WTC11 (cell line): ENCODE data around the gene MARCHF10. TPM values are rescaled to one million over a fixed set of nuclear protein-coding genes. Genes with fewer than 3 reads are reported as not detected.

Source experiments
- ATAC-seq: fragments of 200-7000 bp; cut with Tn5 transposase; 2 replicates; pipeline ENCODE4 v1.10.0; 2021; ENCODE audit warnings: mild to moderate bottlenecking, moderate library complexity
- CTCF ChIA-PET: fragments of 300-600 bp; sonication (Branson Sonifier 250); formaldehyde crosslinking; loops from one replicate; lab custom pipeline; 2021; ENCODE audit warnings: antibody characterized with exemption; lab: Charles Lee
- POLR2A ChIA-PET: fragments of 350-600 bp; sonication (Branson Sonifier 250); formaldehyde crosslinking; loops from one replicate; lab custom pipeline; 2021; ENCODE audit warnings: antibody characterized with exemption; lab: Charles Lee
- DNase-seq: peaks from one replicate; pipeline ENCODE4 v3.0.0; 2021; ENCODE audit warnings: low spot score
- H3K27ac Mint-ChIP-seq: 2 replicates; pipeline ENCODE4 v1.8.0; 2021; ENCODE audit warnings: mixed read lengths
- H3K27me3 Mint-ChIP-seq: 2 replicates; pipeline ENCODE4 v1.8.0; 2021; ENCODE audit warnings: low read depth, mild to moderate bottlenecking, moderate library complexity, mixed read lengths
- H3K36me3 Mint-ChIP-seq: 2 replicates; pipeline ENCODE4 v1.8.0; 2021; ENCODE audit warnings: mixed read lengths
- H3K4me1 Mint-ChIP-seq: 2 replicates; pipeline ENCODE4 v1.8.0; 2022; ENCODE audit warnings: mixed read lengths
- H3K4me3 Mint-ChIP-seq: 2 replicates; pipeline ENCODE4 v1.8.0; 2021; ENCODE audit warnings: mild to moderate bottlenecking, moderate library complexity, mixed read lengths
- H3K9me3 Mint-ChIP-seq: 2 replicates; pipeline ENCODE4 v1.8.0; 2021; ENCODE audit warnings: mixed read lengths
- CTCF ChIP-seq: fragments of 200-600 bp; IDR thresholded peaks from 2 replicates; pipeline ENCODE4 v1.8.0; 2022; ENCODE audit warnings: antibody characterized with exemption
- FOXK1 ChIP-seq: sonication (generic); formaldehyde crosslinking; IDR thresholded peaks from 2 replicates; pipeline ENCODE4 v1.8.0; 2022; ENCODE audit warnings: mild to moderate bottlenecking, moderate library complexity, missing genetic modification reagents
- GABPB1 ChIP-seq: sonication (generic); formaldehyde crosslinking; IDR thresholded peaks from 2 replicates; pipeline ENCODE4 v1.8.1; 2023; ENCODE audit warnings: mild to moderate bottlenecking, missing genetic modification reagents
- HMGA2 ChIP-seq: fragments of 250-450 bp; sonication (Bioruptor Pico); IDR thresholded peaks from 2 replicates; pipeline ENCODE4 v1.4.0; 2021; ENCODE audit warnings: mild to moderate bottlenecking, moderate library complexity
- JUN ChIP-seq: sonication (generic); formaldehyde crosslinking; IDR thresholded peaks from 2 replicates; pipeline ENCODE4 v1.8.0; 2023; ENCODE audit warnings: mild to moderate bottlenecking, missing genetic modification reagents
- NFE2L1 ChIP-seq: sonication (generic); formaldehyde crosslinking; IDR thresholded peaks from 2 replicates; pipeline ENCODE4 v1.8.1; 2023; ENCODE audit warnings: missing genetic modification reagents
- NFYB ChIP-seq: sonication (generic); formaldehyde crosslinking; conservative IDR thresholded peaks from 2 replicates; pipeline ENCODE4 v1.8.0; 2022; ENCODE audit warnings: low read depth, missing genetic modification reagents
- NR2C2 ChIP-seq: sonication (generic); formaldehyde crosslinking; IDR thresholded peaks from 2 replicates; pipeline ENCODE4 v1.8.0; 2022; ENCODE audit warnings: mild to moderate bottlenecking, missing genetic modification reagents
- PRRX2 ChIP-seq: fragments of 250-450 bp; sonication (Bioruptor Pico); IDR thresholded peaks from 2 replicates; pipeline ENCODE4 v1.8.0; 2021; ENCODE audit warnings: mild to moderate bottlenecking
- SOX15 ChIP-seq: fragments of 250-450 bp; sonication (Bioruptor Pico); IDR thresholded peaks from 2 replicates; pipeline ENCODE4 v1.9.0; 2021; ENCODE audit warnings: mild to moderate bottlenecking
- ZNF138 ChIP-seq: sonication (generic); formaldehyde crosslinking; conservative IDR thresholded peaks from 2 replicates; pipeline ENCODE4 v1.8.1; 2022; ENCODE audit warnings: mild to moderate bottlenecking, moderate library complexity, missing genetic modification reagents
- ZNF232 ChIP-seq: sonication (generic); formaldehyde crosslinking; IDR thresholded peaks from 2 replicates; pipeline ENCODE4 v1.8.0; 2022; ENCODE audit warnings: mild to moderate bottlenecking, missing genetic modification reagents
- ZNF281 ChIP-seq: sonication (generic); formaldehyde crosslinking; IDR thresholded peaks from 2 replicates; pipeline ENCODE4 v1.8.0; 2023; ENCODE audit warnings: mild to moderate bottlenecking, missing genetic modification reagents
- ZNF317 ChIP-seq: sonication (generic); formaldehyde crosslinking; IDR thresholded peaks from 2 replicates; pipeline ENCODE4 v1.8.1; 2023; ENCODE audit warnings: low read depth, mild to moderate bottlenecking, moderate library complexity, missing genetic modification reagents, borderline replicate concordance
- ZNF671 ChIP-seq: fragments of 250-450 bp; sonication (Bioruptor Pico); IDR thresholded peaks from 2 replicates; pipeline ENCODE4 v1.8.0; 2021; ENCODE audit warnings: mild to moderate bottlenecking
- total RNA-seq: library from RNA; stranded (reverse); gene quantifications from 3 replicates; pipeline ENCODE4 v1.2.3, GENCODE V29; 2021
- TF ChIP-seq, protein P1 (sequence below): fragments of 250-450 bp; sonication (Bioruptor Pico); IDR thresholded peaks from 2 replicates; pipeline ENCODE4 v1.9.0; 2021; ENCODE audit warnings: moderate library complexity, mild to moderate bottlenecking, inconsistent platforms, borderline replicate concordance
- TF ChIP-seq, protein P2 (sequence below): sonication (generic); formaldehyde crosslinking; IDR thresholded peaks from 2 replicates; pipeline ENCODE4 v1.8.0; 2022; ENCODE audit warnings: missing genetic modification reagents
- TF ChIP-seq, protein P3 (sequence below): sonication (generic); formaldehyde crosslinking; IDR thresholded peaks from 2 replicates; pipeline ENCODE4 v1.8.1; 2022; ENCODE audit warnings: low read depth, mild to moderate bottlenecking, moderate library complexity, missing genetic modification reagents, borderline replicate concordance

Gene MARCHF10
- total RNA-seq, 1 experiment from 2014 or later = 1.0 TPM

DNA sequence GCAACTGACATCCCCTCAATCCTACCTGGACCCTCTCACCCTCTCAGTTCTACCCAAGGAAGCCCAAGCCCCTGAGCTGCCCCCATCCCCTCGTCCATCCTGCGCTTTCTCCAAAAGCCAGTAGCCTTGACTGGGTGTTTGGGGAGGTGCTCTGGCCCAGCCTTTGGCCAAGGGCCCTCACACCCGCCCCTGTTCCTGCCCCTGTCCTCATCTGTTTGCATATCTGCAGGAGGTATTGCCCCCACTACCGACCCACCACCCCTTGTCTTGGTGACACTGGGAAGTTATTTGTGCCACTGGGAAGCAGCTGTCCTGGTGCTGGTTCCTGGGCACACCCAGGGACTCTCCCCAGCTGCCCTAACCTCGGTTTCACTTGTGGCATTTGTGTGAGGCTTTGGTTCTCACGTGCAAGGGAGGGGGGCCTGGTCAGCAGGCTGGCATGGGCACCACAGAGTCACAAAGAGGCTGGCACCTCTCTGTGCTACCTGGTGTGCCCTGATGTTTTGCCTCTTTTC, 105.3 kb downstream of the MARCHF10 start (continued):
- no peak for TF ChIP-seq CTCF
- TF ChIP-seq, protein P1, sequence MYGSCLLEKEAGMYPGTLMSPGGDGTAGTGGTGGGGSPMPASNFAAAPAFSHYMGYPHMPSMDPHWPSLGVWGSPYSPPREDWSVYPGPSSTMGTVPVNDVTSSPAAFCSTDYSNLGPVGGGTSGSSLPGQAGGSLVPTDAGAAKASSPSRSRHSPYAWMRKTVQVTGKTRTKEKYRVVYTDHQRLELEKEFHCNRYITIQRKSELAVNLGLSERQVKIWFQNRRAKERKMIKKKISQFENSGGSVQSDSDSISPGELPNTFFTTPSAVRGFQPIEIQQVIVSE (CRISPR knock-in tag) = no peak

DNA sequence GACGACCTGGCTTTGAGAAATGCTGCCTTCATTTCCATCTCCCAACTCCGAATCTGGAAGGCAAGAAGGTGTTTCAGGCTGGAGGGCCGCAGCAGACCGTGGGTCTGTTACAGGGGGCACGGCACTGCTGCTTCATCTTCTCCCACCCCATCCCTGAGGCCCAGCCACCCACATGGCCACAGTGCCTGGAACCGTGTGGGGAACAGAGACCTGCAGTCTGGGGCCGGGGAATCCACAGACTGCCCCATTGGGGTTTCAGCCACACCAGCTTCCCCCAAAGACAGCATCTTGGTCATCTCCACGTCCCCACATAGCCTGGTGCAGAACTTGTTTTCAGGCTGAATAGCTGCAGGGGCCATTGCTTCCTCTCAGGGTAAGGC, 106.4 kb downstream of the MARCHF10 start:
- peaks cover 22% of the 10 kb centered on the region for H3K4me1 Mint-ChIP-seq
- H3K4me3 Mint-ChIP-seq = no peak overlapping the region
- H3K27me3 Mint-ChIP-seq = peaks cover 6% of the 10 kb centered on the region
- no peak for DNase-seq
- no peak overlapping the region for H3K27ac Mint-ChIP-seq
- POLR2A ChIA-PET = no interaction called here
- no peak for TF ChIP-seq PRRX2
- no peak for TF ChIP-seq NFE2L1 (CRISPR knock-in tag)
- TF ChIP-seq, protein P2, sequence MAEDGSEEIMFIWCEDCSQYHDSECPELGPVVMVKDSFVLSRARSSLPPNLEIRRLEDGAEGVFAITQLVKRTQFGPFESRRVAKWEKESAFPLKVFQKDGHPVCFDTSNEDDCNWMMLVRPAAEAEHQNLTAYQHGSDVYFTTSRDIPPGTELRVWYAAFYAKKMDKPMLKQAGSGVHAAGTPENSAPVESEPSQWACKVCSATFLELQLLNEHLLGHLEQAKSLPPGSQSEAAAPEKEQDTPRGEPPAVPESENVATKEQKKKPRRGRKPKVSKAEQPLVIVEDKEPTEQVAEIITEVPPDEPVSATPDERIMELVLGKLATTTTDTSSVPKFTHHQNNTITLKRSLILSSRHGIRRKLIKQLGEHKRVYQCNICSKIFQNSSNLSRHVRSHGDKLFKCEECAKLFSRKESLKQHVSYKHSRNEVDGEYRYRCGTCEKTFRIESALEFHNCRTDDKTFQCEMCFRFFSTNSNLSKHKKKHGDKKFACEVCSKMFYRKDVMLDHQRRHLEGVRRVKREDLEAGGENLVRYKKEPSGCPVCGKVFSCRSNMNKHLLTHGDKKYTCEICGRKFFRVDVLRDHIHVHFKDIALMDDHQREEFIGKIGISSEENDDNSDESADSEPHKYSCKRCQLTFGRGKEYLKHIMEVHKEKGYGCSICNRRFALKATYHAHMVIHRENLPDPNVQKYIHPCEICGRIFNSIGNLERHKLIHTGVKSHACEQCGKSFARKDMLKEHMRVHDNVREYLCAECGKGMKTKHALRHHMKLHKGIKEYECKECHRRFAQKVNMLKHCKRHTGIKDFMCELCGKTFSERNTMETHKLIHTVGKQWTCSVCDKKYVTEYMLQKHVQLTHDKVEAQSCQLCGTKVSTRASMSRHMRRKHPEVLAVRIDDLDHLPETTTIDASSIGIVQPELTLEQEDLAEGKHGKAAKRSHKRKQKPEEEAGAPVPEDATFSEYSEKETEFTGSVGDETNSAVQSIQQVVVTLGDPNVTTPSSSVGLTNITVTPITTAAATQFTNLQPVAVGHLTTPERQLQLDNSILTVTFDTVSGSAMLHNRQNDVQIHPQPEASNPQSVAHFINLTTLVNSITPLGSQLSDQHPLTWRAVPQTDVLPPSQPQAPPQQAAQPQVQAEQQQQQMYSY (CRISPR knock-in tag) = no peak
- TF ChIP-seq GABPB1 (CRISPR knock-in tag) = no peak
- TF ChIP-seq ZNF671 (CRISPR knock-in tag) = no peak
- TF ChIP-seq ZNF232 (CRISPR knock-in tag) = no peak
- no peak for TF ChIP-seq ZNF281 (CRISPR knock-in tag)
- TF ChIP-seq FOXK1 (CRISPR knock-in tag) = no peak
- TF ChIP-seq, all 79 proteins: peak for 0
- CTCF ChIA-PET = interaction anchor here (1.0 kb wide), 1 partner anchor 8 kb away, joined by 3 read pairs; no protein-coding TSS in a partner anchor
- Mint-ChIP-seq H3K9me3 (no peaks in the 10 kb centered on the region), H3K36me3 (no peaks in the 10 kb centered on the region)
- no peak for ATAC-seq

- CTCF ChIA-PET = interaction anchor here (1.0 kb wide), 1 partner anchor 7 kb away, joined by 3 read pairs; no protein-coding TSS in a partner anchor
- no peak overlapping the region for H3K4me3 Mint-ChIP-seq
- DNase-seq (no peak), ATAC-seq (no peak)
- H3K27ac Mint-ChIP-seq = no peak overlapping the region
- no peaks in the 10 kb centered on the region for H3K36me3 Mint-ChIP-seq
- no peaks in the 10 kb centered on the region for H3K9me3 Mint-ChIP-seq
- POLR2A ChIA-PET = interaction anchor here (0.6 kb wide), 1 partner anchor 68 kb away, joined by 4 read pairs; no protein-coding TSS in a partner anchor
- H3K4me1 Mint-ChIP-seq = peaks cover 16% of the 10 kb centered on the region
- peaks cover 6% of the 10 kb centered on the region for H3K27me3 Mint-ChIP-seq
- TF ChIP-seq HMGA2 = no peak
- no peak for TF ChIP-seq ZNF281 (CRISPR knock-in tag)
- no peak for TF ChIP-seq JUN (CRISPR knock-in tag)
- TF ChIP-seq ZNF317 (CRISPR knock-in tag) = no peak
- no peak for TF ChIP-seq NFYB (CRISPR knock-in tag)
- TF ChIP-seq, protein P3, sequence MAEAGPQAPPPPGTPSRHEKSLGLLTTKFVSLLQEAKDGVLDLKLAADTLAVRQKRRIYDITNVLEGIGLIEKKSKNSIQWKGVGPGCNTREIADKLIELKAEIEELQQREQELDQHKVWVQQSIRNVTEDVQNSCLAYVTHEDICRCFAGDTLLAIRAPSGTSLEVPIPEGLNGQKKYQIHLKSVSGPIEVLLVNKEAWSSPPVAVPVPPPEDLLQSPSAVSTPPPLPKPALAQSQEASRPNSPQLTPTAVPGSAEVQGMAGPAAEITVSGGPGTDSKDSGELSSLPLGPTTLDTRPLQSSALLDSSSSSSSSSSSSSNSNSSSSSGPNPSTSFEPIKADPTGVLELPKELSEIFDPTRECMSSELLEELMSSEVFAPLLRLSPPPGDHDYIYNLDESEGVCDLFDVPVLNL (CRISPR knock-in tag) = no peak
- TF ChIP-seq NR2C2 = no peak
- no peak for TF ChIP-seq ZNF138 (CRISPR knock-in tag)
- no peak for TF ChIP-seq SOX15
Observed at GRCh38 chr17:62700964-62701705, 107.0 kb downstream of the MARCHF10 start.
